HG02840 (cell line): ENCODE measurements around the gene SLC12A9.
"Not testable (repeated sequence)": the region's sequence is repeated elsewhere in the genome, so short reads cannot be mapped to it uniquely, and the experiment has no call there.

ENCODE experiments used
- ATAC-seq: cut with Tn5 transposase; IDR thresholded peaks from one replicate; pipeline ENCODE4 v1.9.1; 2021; ENCODE audit warnings: mild to moderate bottlenecking, moderate library complexity, moderate number of reproducible peaks; ENCODE audit not compliant: unreplicated experiment, low FRiP score

Gene SLC12A9

DNA sequence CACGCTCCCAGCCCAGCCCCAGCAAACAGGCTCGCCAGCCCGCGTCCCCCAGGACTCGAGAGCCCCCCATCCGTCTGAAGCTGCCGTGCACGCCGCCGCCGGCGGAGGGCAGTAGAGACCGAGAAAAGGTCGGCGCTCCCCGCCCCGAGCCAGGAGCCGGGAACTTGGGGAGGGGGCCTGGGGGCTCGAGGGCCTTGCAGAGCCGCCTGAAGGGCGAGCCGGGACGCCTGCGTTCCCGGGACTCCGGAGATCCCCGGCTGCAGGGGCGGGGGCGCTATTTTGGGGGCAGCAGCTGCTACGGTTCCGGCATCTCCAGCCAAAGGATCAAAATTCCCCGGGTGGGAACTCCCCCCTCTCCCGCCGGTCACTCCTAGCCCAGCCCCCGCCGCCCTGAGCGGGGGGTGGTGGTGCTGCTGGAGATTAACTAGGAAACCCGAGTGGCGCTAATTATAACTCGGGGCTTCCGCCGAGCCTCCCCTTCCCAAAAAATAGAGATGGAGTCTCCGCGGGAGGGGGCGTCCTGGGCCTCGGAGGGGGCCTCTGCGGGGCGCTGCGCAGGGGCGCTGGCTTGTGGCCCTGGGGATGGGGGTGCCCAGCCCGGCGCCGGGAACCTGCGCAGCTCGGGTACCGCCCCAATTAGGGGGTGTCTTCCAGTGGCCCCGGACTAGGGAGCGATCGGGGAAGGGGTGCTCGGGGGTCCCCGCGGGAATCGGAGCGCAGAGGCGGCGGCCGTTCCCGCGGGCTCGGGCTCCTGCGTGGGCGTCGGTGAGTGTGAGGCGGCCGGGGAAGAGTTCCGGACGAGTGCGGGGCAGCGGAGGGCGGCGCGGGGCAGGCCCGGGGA, 42.6 kb downstream of the SLC12A9 start:
- ATAC-seq: no peak

DNA sequence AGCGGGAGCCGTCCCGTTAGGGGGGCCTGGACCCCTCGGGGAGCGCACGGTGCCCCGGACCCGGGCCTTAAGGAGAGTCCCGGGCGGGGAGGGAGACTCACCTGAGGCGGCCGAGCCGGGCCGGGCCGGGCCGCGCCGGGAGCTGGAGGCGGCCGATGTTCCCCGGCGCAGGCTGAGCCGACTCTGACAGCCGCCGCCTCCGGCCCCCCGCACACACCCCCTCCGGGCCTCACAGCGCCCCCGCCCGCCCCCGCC, 43.1 kb downstream of the SLC12A9 start, which contains the start of gene ACHE:
TSS of gene ACHE (minus strand) at position 188 of the 255 bp plus-strand sequence. CDS start 1,656 bp downstream, outside the sequence.
- ATAC-seq: no peak

DNA sequence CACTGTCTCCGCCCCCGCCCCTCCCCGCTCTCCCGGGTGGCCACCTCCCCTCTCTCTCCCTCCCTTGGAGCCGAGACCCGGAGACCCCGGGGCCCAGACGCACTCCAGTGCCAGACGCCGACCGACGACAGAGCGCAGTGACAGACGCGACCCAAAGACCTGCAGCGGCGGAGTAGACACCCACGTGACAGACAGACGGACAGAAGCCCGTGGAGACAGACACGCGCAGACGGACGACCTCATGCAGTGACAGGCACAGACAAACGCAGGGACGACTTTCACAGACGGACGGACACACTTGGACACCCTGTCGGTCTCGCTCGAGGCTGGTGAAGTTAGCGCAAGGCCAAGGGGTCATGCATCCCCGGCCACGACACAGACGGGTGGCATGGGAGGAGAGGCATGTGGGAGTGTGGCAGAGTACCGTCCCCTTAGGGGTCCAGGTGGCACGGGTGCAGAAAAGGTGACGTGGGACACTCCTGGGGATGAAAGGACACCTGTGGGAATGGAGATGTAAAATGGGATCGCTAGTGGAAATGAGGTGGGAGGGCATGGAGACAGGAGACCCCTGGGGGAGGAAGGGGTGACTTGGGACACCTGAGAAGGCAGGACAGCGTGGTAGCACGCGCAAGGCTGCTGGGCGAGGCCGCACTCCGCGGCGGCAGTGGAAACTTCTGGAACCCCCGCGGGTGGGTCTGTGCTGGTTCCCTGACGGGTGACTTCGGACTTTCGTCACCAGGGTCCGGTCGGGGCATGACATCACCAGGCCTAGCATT, 43.6 kb downstream of the SLC12A9 start:
- ATAC-seq: no peak

DNA sequence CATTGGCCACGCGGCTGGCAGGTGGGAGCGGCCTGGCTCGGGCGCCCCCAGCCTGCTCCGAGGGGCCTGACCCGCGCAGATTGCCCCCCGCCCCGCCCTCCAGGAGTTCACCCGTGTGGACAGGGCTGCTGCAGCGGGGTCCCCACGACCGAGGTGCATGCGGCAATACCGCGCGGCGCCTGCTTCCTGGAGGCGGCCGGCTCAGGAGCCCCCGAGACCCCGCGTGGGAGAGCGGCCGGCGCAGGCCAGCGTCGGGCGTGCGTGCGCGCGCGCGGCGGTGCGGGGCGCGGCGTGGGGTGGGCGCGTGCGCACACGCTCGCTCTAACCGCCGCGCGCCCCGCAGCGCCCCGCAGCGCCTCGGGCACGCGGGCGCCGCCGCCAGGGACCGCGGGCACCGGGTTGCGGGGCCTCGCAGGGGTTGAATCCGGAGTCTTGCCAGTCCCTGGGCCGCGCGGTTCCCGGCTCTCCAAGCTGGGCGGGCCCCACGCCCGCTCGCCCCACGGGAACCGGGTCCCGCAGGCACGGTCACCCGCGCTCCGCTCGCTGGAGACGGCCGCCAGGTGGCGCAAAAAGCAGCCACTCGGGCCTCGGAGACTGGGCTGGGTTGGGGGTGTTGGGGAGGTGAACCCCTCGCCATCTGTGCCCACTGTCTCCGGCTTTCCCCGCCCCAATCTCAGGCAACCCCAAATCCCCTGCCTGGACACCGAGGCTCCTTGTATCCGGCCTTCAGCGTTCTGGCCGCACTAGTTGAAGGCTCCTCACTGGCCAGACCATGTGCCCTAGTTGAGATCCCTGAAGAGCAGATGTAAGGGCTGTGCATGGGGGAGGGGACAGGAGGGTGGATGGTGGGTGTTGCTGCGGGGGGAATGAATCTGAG, 44.5 kb downstream of the SLC12A9 start:
- ATAC-seq: no peak

DNA sequence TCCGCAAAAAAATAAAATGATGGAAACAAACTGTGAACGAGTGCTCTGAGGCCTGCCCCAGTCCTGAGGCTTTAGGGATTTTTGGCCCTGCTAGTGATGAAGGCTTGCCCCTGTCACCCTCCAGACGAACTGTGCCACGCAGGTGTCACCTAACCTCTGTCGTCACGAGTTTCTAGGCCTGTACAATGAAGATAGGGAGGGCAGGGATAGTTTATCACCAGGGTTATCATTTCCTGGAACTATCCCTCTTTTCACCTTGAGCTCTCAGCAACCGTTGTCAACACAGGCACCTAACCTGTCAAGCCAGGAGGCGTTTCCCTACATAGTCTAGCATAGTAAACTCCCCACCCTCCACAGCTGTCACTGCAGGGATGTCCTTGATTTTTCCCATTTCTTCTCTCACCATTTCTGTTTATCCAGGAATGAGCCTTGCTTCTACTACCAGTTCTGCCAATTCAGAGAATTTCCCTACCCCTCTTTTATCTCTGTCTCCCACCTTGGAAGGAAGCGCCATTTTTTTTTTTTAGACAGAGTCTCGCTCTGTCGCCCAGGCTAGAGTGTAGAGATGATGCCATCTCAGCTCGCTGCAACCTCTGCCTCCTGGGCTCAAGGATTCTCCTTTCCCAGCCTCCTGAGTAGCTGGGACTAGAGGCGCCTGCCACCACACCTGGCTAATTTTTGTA, 45.4 kb downstream of the SLC12A9 start:
- ATAC-seq: no peak

DNA sequence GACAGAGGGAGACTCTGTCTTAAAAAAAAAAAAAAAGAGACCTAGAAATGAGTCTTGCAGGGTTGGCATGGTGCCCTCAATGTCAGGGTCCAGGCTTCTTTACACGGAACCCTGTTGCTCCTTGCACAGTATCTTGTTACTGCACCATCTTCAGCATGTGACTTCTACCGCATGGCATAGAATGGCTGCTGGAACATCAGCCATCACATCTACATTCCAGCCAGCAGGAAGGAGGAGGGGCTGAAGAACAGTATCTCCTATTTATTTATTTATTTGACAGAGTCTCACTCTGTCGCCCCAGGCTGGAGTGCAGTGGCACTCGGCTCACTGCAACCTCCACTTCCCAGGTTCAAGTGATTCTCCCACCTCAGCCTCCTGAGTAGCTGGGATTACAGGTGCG, 46.9 kb downstream of the SLC12A9 start:
- no peak for ATAC-seq

DNA sequence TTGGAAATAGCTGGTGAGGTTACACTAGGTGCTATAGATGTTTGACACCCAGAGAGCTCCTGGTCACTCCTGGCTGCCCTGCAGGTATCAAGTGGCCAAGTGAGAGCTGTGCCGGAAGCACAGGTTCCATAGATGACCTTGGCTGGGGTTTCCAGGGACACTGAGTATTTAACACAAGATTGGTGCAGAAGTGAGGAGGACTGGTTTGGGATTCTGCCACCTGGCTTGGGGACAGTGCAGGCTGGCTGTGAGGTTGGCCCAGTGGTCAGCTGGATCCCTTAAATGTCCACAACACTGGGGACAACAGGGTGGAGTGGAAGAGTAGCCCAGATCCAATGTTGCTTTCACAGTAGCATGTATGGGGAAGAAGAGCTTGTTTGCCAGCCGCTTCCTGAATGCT, 48.5 kb downstream of the SLC12A9 start:
- no peak for ATAC-seq

DNA sequence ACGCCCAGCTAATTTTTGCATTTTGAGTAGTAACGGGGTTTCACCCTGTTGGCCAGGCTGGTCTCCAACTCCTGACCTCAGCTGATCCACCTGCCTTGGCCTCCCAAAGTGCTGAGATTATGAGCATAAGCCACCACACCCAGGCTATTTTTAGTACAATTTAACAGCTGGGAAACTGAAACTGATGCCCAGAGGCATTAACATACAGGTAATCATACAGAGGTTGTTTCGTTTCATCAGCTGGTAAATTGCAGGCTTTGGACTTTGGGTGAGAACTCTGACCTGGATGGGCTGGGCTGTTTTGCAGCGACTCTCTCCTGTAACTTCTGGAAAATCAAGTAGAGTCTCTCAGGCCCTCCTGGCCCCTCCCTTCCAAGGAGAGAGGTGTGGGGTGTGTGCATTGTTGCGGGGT, 49.4 kb downstream of the SLC12A9 start:
- ATAC-seq: no peak

DNA sequence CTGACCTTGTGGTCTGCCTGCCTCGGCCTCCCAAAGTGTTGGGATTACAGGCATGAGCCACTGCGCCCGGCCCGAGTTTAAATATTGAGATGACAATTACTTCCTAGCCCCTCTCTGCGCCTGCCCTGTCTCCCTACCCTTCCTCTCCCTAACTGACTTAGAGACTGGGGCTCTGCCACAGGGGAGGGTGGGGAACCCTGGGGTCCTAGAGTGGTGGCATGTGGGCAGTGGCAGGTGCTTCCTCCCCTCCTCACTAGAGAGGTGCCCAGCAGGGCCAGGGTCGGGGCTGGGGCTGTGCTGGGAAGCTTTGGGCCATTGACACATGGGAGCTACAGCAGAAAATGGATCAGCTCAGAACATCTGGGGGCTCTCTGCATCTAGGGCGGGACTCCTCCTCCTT, 50.1 kb downstream of the SLC12A9 start:
- ATAC-seq: no peak

DNA sequence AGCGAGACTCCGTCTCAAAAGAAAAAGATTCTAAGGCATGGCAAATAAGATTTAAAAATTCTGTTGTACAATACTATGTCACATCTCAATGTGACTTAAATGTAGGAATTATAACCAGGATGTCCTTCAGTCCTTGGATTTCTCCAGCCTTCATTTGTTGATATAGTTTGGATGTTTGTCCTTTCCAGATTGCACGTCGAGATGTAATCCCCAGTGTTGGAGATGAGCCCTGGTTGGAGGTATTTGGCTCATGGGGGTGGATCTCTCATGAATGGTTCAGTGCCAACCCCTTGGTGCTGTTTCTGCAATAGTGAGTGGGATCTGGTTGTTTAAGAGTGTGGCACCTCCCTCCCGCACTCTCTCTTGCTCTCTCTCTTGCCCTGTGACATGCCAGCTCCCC, 56.0 kb downstream of the SLC12A9 start:
- no peak for ATAC-seq

DNA sequence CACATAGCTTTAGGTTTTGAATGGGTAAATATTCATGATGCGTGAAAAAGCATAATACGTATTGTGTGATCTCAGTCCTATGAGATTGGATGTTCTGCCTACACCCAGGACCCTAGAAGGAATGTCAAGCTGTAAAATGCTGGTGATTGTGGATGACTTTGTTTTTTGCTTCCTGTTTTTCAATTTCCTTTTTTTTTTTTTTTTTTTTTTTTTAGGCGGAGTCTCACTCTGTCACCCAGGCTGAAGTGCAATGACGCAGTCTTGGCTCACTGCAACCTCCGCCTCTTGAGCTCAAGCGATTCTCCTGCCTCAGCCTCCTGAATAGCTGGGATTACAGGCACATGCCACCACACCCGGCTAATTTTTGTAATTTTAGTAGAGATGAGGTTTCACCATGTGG, 57.9 kb downstream of the SLC12A9 start:
- not testable (repeated sequence) for ATAC-seq

DNA sequence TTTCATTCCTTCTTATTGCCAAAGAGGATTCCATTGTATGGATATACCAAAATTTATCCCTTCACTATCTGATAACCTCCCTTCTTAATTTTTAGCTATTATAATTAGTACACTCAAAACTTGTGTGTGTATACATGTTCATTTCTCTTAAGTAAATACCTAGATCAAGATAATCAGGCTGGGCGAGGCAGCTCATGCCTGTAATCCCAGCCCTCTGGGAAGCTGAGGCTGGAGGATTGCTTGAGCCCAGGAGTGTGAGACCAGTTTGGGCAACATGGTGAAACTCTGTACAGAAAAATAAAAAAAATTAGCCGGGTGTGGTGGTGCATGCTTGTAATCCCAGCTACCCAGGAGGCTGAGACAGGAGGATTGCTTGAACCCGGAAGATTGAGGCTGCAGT, 59.0 kb downstream of the SLC12A9 start:
- no peak for ATAC-seq

DNA sequence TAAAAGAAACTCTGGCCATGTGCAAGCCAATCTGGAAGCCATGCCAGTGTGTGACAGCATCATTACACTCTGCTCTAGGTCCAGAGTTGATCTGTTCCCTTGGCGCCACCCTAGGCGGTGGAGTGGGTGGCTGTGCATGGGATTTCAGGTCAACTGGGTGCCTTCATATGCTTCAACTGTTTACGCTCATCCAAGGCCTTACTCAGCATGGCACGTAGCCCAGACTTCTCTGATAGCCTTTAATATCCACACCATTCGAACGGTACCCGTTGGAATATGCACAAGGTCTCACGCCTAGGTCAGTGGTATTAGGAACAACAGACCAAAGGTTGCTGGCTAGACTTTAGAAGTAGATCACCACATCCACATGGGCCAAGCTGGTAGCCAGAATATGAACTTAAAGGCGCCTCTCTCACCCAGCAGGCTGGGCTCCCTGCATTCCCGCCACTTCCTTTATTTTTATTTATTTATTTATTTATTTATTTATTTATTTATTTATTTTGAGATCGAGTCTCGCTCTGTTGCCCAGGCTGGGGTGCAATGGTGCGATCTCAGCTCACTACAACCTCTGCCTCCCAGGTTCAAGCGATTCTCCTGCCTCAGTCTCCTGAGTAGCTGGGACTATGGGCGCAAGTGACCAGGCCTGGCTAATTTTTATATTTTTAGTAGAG, 61.8 kb downstream of the SLC12A9 start:
- no peak for ATAC-seq

DNA sequence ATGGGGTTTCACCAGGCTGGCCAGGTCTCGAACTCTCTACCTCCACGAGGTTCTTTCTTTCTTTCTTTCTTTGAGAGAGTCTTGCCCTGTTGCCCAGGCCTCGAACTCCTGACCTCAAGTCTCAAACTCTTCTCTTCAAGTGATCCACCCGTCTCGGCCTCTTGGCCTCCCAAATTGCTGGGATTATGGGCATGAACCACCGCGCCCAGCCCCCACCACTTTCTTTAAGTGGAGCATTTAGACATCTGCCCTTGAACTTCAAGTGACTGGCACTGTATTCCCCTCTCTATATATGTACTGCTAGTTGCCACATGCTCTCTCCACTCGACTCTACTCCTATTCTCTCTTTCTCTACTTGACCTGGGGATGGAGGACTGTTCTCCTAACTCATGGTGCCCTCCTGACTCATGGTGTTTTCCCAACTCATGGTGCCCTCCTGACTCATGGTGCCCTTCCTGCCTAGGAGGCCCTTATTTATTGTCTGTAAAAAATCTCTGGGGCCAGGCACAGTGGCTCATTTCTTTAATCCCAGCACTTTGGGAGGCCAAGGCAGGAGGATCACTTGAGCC, 62.5 kb downstream of the SLC12A9 start:
- ATAC-seq: no peak
